GM10266 (cell line): ENCODE results near the gene PRUNE1.
A peak's percentile ranks its signal among the peaks of the same experiment; 100 is the strongest.

Source experiments
- DNase-seq: peaks from one replicate; pipeline ENCODE4 v3.0.0; 2012; ENCODE audit errors: extremely low spot score
- TF ChIP-seq, protein P1 (sequence below): IDR thresholded peaks from 2 replicates; pipeline ENCODE4 v1.5.1; 2012; ENCODE audit warnings: mild to moderate bottlenecking, low read depth; ENCODE audit not compliant: control insufficient read depth, insufficient read depth; ENCODE audit errors: missing control alignments

PRUNE1 gene

DNA sequence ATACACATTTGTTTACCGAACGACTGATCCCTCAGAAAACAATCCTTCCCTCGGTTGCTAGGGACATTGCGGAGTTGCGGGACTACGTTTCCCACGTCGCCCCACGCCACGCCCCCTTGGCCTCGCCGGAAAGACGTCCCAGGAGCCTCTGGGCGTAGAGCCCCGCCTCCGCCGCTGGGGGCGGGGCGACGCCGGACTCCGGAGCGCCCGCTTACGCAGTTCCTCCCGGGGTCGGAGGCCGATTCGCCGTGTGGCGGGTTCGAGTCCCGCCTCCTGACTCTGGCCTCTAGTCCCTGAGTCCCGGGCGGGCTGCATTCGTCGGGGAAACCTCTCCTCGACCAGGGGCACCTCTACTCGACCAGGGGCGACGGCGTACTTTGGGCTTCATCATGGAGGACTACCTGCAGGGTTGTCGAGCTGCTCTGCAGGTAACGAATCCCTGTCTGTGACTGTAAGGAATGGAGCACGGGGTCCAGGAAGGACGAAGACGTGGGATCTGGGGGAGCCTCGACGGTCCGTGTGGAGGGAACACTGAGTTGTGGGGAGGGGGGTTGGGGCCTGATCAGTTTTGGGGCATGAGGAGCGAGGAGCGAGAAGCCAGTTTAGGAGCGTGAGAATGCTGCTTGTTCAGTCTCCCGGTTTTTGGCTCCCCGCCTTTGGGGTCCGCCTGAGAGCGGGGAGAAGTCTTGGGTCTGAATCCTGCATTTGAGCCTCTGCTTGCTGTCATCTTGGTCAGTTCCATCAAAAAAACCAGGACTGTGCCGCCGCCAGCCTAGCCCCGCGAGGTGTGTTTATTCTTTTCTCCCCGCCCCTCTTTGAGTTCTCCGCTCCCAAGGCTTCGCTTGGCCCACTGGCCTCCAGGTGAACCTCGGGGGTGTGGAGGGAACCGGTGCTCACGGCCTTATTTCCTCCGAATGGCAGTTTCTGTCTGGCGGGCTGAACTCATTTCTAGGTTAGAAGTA lies at the start of gene PRUNE1:
TSS of gene PRUNE1 (plus strand) at position 206 of the 962 bp plus-strand sequence. CDS start at position 390, 184 bp downstream.
- peak; percentile 96 for DNase-seq
- TF ChIP-seq, protein P1, sequence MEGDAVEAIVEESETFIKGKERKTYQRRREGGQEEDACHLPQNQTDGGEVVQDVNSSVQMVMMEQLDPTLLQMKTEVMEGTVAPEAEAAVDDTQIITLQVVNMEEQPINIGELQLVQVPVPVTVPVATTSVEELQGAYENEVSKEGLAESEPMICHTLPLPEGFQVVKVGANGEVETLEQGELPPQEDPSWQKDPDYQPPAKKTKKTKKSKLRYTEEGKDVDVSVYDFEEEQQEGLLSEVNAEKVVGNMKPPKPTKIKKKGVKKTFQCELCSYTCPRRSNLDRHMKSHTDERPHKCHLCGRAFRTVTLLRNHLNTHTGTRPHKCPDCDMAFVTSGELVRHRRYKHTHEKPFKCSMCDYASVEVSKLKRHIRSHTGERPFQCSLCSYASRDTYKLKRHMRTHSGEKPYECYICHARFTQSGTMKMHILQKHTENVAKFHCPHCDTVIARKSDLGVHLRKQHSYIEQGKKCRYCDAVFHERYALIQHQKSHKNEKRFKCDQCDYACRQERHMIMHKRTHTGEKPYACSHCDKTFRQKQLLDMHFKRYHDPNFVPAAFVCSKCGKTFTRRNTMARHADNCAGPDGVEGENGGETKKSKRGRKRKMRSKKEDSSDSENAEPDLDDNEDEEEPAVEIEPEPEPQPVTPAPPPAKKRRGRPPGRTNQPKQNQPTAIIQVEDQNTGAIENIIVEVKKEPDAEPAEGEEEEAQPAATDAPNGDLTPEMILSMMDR: no peak

- TF ChIP-seq, protein P1: no peak
- no peak for DNase-seq
Observed at GRCh38 chr1:150960646-150961045, 47.6 kb upstream of the PRUNE1 start.

- TF ChIP-seq, protein P1: no peak
- no peak for DNase-seq
Observed at GRCh38 chr1:150961756-150962155, 46.5 kb upstream of the PRUNE1 start.

GRCh38 chr1:150963321-150964163 lies 44.7 kb upstream of the PRUNE1 start:
- no peak for DNase-seq
- TF ChIP-seq, protein P1: no peak

GRCh38 chr1:150964164-150964489 lies 44.1 kb upstream of the PRUNE1 start:
- TF ChIP-seq, protein P1: no peak
- no peak for DNase-seq

GRCh38 chr1:150965605-150966004 lies 42.6 kb upstream of the PRUNE1 start:
- TF ChIP-seq, protein P1: no peak

More at GRCh38 chr1:150965605-150966004, 42.6 kb upstream of the PRUNE1 start:
- no peak for DNase-seq
